A673 (cell line): Measurements from ENCODE around the gene RBBP5. TPM values are rescaled to one million over a fixed set of nuclear protein-coding genes. Genes with fewer than 3 reads are reported as not detected.

Experiments
- Bru-seq: library from RNA; stranded (reverse); fragments of 400-500 nt; gene quantifications from one replicate; lab custom pipeline; 2021; lab: Mats Ljungman, UMichigan
- BruChase-seq, 2 experiments: library from RNA; stranded (reverse); fragments of 400-500 nt; gene quantifications; one replicate each; lab custom pipeline; 2021; lab: Mats Ljungman, UMichigan
- BruUV-seq: library from RNA; stranded (reverse); fragments of 400-500 nt; replicated peaks from 2 replicates; lab custom pipeline; 2021; lab: Mats Ljungman, UMichigan
- CTCF ChIA-PET: fragments of 300-600 bp; sonication (Branson Sonifier 250); formaldehyde crosslinking; loops from one replicate; lab custom pipeline; 2022; ENCODE audit warnings: antibody characterized with exemption; lab: Charles Lee
- POLR2A ChIA-PET: fragments of 300-600 bp; sonication (Branson Sonifier 250); formaldehyde crosslinking; loops from one replicate; lab custom pipeline; 2022; ENCODE audit warnings: antibody characterized with exemption; ENCODE audit not compliant: low non-redundant PET; lab: Charles Lee
- DNase-seq: peaks from one replicate; pipeline ENCODE4 v3.0.0-alpha.2; 2015; ENCODE audit warnings: low spot score
- H3K27ac ChIP-seq: fragments of 200-600 bp; sonication (generic); 2 replicates; pipeline ENCODE4 v1.5.1; 2016; ENCODE audit warnings: mixed run types, low read depth, mild to moderate bottlenecking, mixed read lengths, antibody characterized with exemption, low read length; ENCODE audit not compliant: poor library complexity, severe bottlenecking
- H3K27me3 ChIP-seq: fragments of 200-600 bp; sonication (generic); replicated peaks from 2 replicates; pipeline ENCODE4 v1.6.1; 2017; ENCODE audit warnings: mixed run types, low read depth, mild to moderate bottlenecking, mixed read lengths, antibody characterized with exemption, low read length; ENCODE audit not compliant: insufficient read depth, poor library complexity
- H3K36me3 ChIP-seq: fragments of 200-600 bp; sonication (generic); 2 replicates; pipeline ENCODE4 v1.6.1; 2016; ENCODE audit warnings: mixed run types, mild to moderate bottlenecking, mixed read lengths, antibody characterized with exemption, low read length; ENCODE audit not compliant: insufficient read depth, poor library complexity, severe bottlenecking
- H3K4me1 ChIP-seq: fragments of 200-600 bp; sonication (generic); 2 replicates; pipeline ENCODE4 v1.6.1; 2017; ENCODE audit warnings: mixed run types, mild to moderate bottlenecking, mixed read lengths, antibody characterized with exemption, low read length; ENCODE audit not compliant: insufficient read depth, poor library complexity, severe bottlenecking
- H3K4me3 ChIP-seq: fragments of 200-600 bp; sonication (generic); 2 replicates; pipeline ENCODE4 v1.5.1; 2016; ENCODE audit warnings: low read depth, mixed run types, mild to moderate bottlenecking, mixed read lengths, low read length; ENCODE audit not compliant: poor library complexity, severe bottlenecking
- H3K9me3 ChIP-seq: fragments of 200-600 bp; sonication (generic); 2 replicates; pipeline ENCODE4 v1.6.1; 2016; ENCODE audit warnings: mixed run types, low read depth, mild to moderate bottlenecking, mixed read lengths, antibody characterized with exemption, low read length; ENCODE audit not compliant: poor library complexity, severe bottlenecking
- CTCF ChIP-seq: fragments of 300-800, 200-600 bp; sonication (generic); conservative IDR thresholded peaks from 2 replicates; pipeline ENCODE4 v1.5.1; 2017; ENCODE audit warnings: low read depth, mild to moderate bottlenecking, antibody characterized with exemption, low read length, moderate library complexity, mixed read lengths
- EZH2 ChIP-seq: fragments of 200-600 bp; sonication (generic); IDR thresholded peaks from 2 replicates; pipeline ENCODE4 v1.6.1; 2017; ENCODE audit warnings: borderline replicate concordance, low read depth, mild to moderate bottlenecking, mixed read lengths, antibody characterized with exemption, low read length; ENCODE audit not compliant: poor library complexity, severe bottlenecking
- intact Hi-C: fragments of 100-400 bp; cut with micrococcal nuclease; formaldehyde crosslinking; loops from one replicate; pipeline ENCODE4 v1.10.0; 2022; ENCODE audit not compliant: unreplicated experiment
- long read RNA-seq: library from polyadenylated mRNA; stranded (forward); transcript quantifications from one replicate; pipeline ENCODE4 v2.0.0, GENCODE V29; 2022
- total RNA-seq: library from RNA; stranded (reverse); gene quantifications from 2 replicates; pipeline ENCODE4 v1.2.3, GENCODE V29; 2021

RBBP5 gene, protein sequence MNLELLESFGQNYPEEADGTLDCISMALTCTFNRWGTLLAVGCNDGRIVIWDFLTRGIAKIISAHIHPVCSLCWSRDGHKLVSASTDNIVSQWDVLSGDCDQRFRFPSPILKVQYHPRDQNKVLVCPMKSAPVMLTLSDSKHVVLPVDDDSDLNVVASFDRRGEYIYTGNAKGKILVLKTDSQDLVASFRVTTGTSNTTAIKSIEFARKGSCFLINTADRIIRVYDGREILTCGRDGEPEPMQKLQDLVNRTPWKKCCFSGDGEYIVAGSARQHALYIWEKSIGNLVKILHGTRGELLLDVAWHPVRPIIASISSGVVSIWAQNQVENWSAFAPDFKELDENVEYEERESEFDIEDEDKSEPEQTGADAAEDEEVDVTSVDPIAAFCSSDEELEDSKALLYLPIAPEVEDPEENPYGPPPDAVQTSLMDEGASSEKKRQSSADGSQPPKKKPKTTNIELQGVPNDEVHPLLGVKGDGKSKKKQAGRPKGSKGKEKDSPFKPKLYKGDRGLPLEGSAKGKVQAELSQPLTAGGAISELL
- total RNA-seq, result 24.4 and 32.0 TPM in 2 replicates
- Bru-seq, nascent RNA, result percentile 90 among the genes with signal in this experiment
- BruChase-seq, experiment 1, labeled RNA remaining after a 2-hour chase, result percentile 89 among the genes with signal in this experiment
- BruChase-seq, experiment 2, labeled RNA remaining after a 6-hour chase, result percentile 91 among the genes with signal in this experiment
- long read RNA-seq, full-length matches to known transcripts, result 22 of 31 reads
- long read RNA-seq, partial matches to known transcripts, result 1 of 31 reads
- long read RNA-seq, other reads (novel, unspliced or antisense), result 8 of 31 reads

- intact Hi-C loops, result loop anchor here (5.0 kb wide), 1 partner anchor 135 kb away; no protein-coding TSS in a partner anchor
- no TSS peak for BruUV-seq
- H3K27me3 ChIP-seq, result no peaks in the 10 kb centered on the region
- H3K4me3 ChIP-seq, result peak within 1 kb of the TSS; percentile 87
- H3K27ac ChIP-seq, result peak within 1 kb of the TSS; percentile 99
- POLR2A ChIA-PET, result interaction anchor here (0.6 kb wide), 1 partner anchor 106 kb away, joined by 3 read pairs; the partner anchor contains the start of gene TMCC2
- no peaks in the 10 kb centered on the region for H3K36me3 ChIP-seq
- peak; percentile 97 for DNase-seq
- H3K4me1 ChIP-seq, result peaks cover 18% of the 10 kb centered on the region
- TF ChIP-seq CTCF, result peak; percentile 75
- no peak for TF ChIP-seq EZH2
- H3K9me3 ChIP-seq, result no peaks in the 10 kb centered on the region
- CTCF ChIA-PET, result interaction anchor here (1.7 kb wide), 1 partner anchor 20 kb away, joined by 5 read pairs; no protein-coding TSS in a partner anchor
Observed at GRCh38 chr1:205121660-205122488, at the start of gene RBBP5. TSS of gene RBBP5 (minus strand) at chr1:205121978. CDS start at chr1:205121873, 105 bp downstream.

DNA sequence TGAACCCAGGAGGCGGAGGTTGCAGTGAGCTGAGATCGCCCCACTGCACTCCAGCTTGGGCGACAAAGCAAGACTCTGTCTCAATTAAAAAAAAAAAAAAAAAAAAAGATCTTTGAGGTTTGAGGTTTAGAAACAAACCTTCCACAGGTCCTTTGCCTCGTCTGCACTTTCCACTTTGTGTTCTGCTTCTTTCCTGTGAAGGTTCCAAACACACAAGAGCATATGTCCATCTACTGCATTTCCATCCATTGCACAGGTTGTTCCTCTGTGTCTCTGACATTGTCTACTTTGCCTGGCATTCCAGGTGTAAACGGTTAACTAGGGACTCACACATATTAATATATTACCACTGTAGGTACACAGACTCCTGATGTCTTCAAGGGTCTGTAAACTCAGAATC is 49.6 kb upstream of the RBBP5 start:
- no TSS peak for BruUV-seq
- ChIA-PET POLR2A (no interaction called here), CTCF (no interaction called here)
- no peak for TF ChIP-seq CTCF
- TF ChIP-seq EZH2, result no peak
- H3K9me3 ChIP-seq, result no peaks in the 10 kb centered on the region
- no peaks in the 10 kb centered on the region for H3K36me3 ChIP-seq
- DNase-seq, result no peak
- peaks cover 6% of the 10 kb centered on the region for H3K4me1 ChIP-seq
- intact Hi-C loops, result no loop called here
- no peak overlapping the region for H3K27ac ChIP-seq
- H3K4me3 ChIP-seq, result no peak overlapping the region
- H3K27me3 ChIP-seq, result no peaks in the 10 kb centered on the region
